CD4-positive, CD25-positive, alpha-beta regulatory T cell (primary cell): Measurements from ENCODE around the gene SLC51A. TPM values are rescaled to one million over a fixed set of nuclear protein-coding genes. Genes with fewer than 3 reads are reported as not detected.

ENCODE experiments used
- ATAC-seq, 2 donors: fragments of 150-1000 bp; cut with Tn5 transposase; one replicate each; pipeline ENCODE4 v1.10.0; 2021; ENCODE audit warnings: low read depth in 2 of 2, moderate number of reproducible peaks in 2 of 2, moderate library complexity in 1 of 2
- DNase-seq, 3 donors: peaks; one replicate each; pipeline versions ENCODE4 v3.0.0 to v3.0.0-alpha.2; 2012 to 2022; ENCODE audit warnings: mixed read lengths in 1 of 3
- H3K27ac ChIP-seq: one replicate; pipeline ENCODE4 v1.7.0; 2013; ENCODE audit warnings: mild to moderate bottlenecking, low read length; ENCODE audit not compliant: insufficient read depth, poor library complexity, severe bottlenecking
- H3K27me3 ChIP-seq: one replicate; pipeline ENCODE4 v1.7.0; 2013; ENCODE audit warnings: low read length; ENCODE audit not compliant: control insufficient read depth, insufficient read depth
- H3K36me3 ChIP-seq: one replicate; pipeline ENCODE4 v1.7.0; 2013; ENCODE audit warnings: mild to moderate bottlenecking, low read length, moderate library complexity; ENCODE audit not compliant: control insufficient read depth, insufficient read depth
- H3K4me1 ChIP-seq: 2 replicates; pipeline ENCODE4 v1.7.0; 2013; ENCODE audit warnings: mild to moderate bottlenecking, low read length; ENCODE audit not compliant: insufficient read depth, control insufficient read depth, poor library complexity, severe bottlenecking
- H3K4me3 ChIP-seq: one replicate; pipeline ENCODE4 v1.7.0; 2013; ENCODE audit warnings: low read depth, mild to moderate bottlenecking, low read length, moderate library complexity
- H3K9me3 ChIP-seq, 2 experiments: 1 replicate in 1 of 2; 2 replicates in 1 of 2; pipeline ENCODE4 v1.7.0; 2013; ENCODE audit warnings: low read length in 2 of 2, mild to moderate bottlenecking in 1 of 2, moderate library complexity in 1 of 2; ENCODE audit not compliant: control insufficient read depth in 2 of 2
- H3K27ac Mint-ChIP-seq, 3 donors: one replicate each; pipeline ENCODE4 v1.8.0; 2020 to 2022; ENCODE audit warnings: mild to moderate bottlenecking in 3 of 3, mixed read lengths in 3 of 3, moderate library complexity in 2 of 3
- H3K27me3 Mint-ChIP-seq: one replicate; pipeline ENCODE4 v1.8.0; 2022; ENCODE audit warnings: mild to moderate bottlenecking, mixed read lengths
- H3K36me3 Mint-ChIP-seq: one replicate; pipeline ENCODE4 v1.8.0; 2020; ENCODE audit warnings: mixed read lengths
- H3K4me1 Mint-ChIP-seq, 4 donors: one replicate each; pipeline ENCODE4 v1.8.0; 2020 to 2022; ENCODE audit warnings: mixed read lengths in 4 of 4, mild to moderate bottlenecking in 1 of 4
- H3K4me3 Mint-ChIP-seq, 4 donors: one replicate each; pipeline ENCODE4 v1.8.0; 2020 to 2022; ENCODE audit warnings: mild to moderate bottlenecking in 4 of 4, mixed read lengths in 4 of 4, moderate library complexity in 3 of 4
- H3K9me3 Mint-ChIP-seq, 7 donors: one replicate each; pipeline ENCODE4 v1.8.0; 2020 to 2022; ENCODE audit warnings: mixed read lengths in 7 of 7, mild to moderate bottlenecking in 3 of 7, moderate library complexity in 2 of 7
- polyA plus RNA-seq, 4 donors: library from polyadenylated mRNA; unstranded; fragments of 300-500 nt; fragmentation: Illumina TruSeq; gene quantifications; one replicate each; pipeline ENCODE4 v1.2.3, GENCODE V29; 2021
- total RNA-seq: library from RNA; stranded (reverse); gene quantifications from one replicate; pipeline ENCODE4 v1.2.3, GENCODE V29; 2022

The SLC51A gene
- total and polyA plus RNA-seq, 5 donors from 2014 or later: 0.38 to 2.2 (median 0.63) TPM; not detected in 1

- peak overlapping the region in 1 of 4 donors; percentile 77 for H3K4me3 Mint-ChIP-seq
- no peaks in the 10 kb centered on the region for H3K27me3 ChIP-seq
- H3K9me3 Mint-ChIP-seq: no peaks in the 10 kb centered on the region
- H3K9me3 ChIP-seq: no peaks in the 10 kb centered on the region
- no peak for DNase-seq
- peaks cover 0 to 43% (median 25%) of the 10 kb centered on the region in 4 donors for H3K4me1 Mint-ChIP-seq
- H3K36me3 Mint-ChIP-seq: no peaks in the 10 kb centered on the region
- peaks cover 46% of the 10 kb centered on the region for H3K4me1 ChIP-seq
- H3K27me3 Mint-ChIP-seq: no peaks in the 10 kb centered on the region
- peak overlapping the region in 2 of 3 donors; percentile 97 to 99 for H3K27ac Mint-ChIP-seq
- no peak for ATAC-seq
- peak overlapping the region; percentile 93 for H3K27ac ChIP-seq
- no peaks in the 10 kb centered on the region for H3K36me3 ChIP-seq
- H3K4me3 ChIP-seq: no peak overlapping the region
Observed at GRCh38 chr3:196193736-196194541, 22.4 kb upstream of the SLC51A start.

- DNase-seq: no peak
Observed at GRCh38 chr3:196194542-196194915, 21.8 kb upstream of the SLC51A start.

GRCh38 chr3:196195664-196196265 lies 20.6 kb upstream of the SLC51A start:
- Mint-ChIP-seq H3K36me3 (no peaks in the 10 kb centered on the region), H3K9me3 (no peaks in the 10 kb centered on the region), H3K4me1 (peaks cover 0 to 38% (median 24%) of the 10 kb centered on the region in 4 donors), H3K27me3 (no peaks in the 10 kb centered on the region), H3K4me3 (no peak overlapping the region), H3K27ac (no peak overlapping the region)
- peaks cover 46% of the 10 kb centered on the region for H3K4me1 ChIP-seq
- H3K9me3 ChIP-seq: no peaks in the 10 kb centered on the region
- no peak overlapping the region for H3K4me3 ChIP-seq
- no peaks in the 10 kb centered on the region for H3K27me3 ChIP-seq
- DNase-seq: no peak
- no peaks in the 10 kb centered on the region for H3K36me3 ChIP-seq
- peak overlapping the region; percentile 67 for H3K27ac ChIP-seq
- ATAC-seq: peak in 1 of 2 donors; percentile 23

More at GRCh38 chr3:196194542-196194915, 21.8 kb upstream of the SLC51A start:
- Mint-ChIP-seq H3K4me1 (peaks cover 0 to 42% (median 24%) of the 10 kb centered on the region in 4 donors), H3K9me3 (no peaks in the 10 kb centered on the region), H3K27ac (peak overlapping the region in 1 of 3 donors; percentile 66), H3K27me3 (no peaks in the 10 kb centered on the region), H3K36me3 (no peaks in the 10 kb centered on the region), H3K4me3 (no peak overlapping the region)
- ATAC-seq: no peak
- Histone ChIP-seq H3K27me3 (no peaks in the 10 kb centered on the region), H3K4me3 (no peak overlapping the region), H3K4me1 (peaks cover 46% of the 10 kb centered on the region), H3K36me3 (no peaks in the 10 kb centered on the region), H3K9me3 (no peaks in the 10 kb centered on the region), H3K27ac (no peak overlapping the region)

GRCh38 chr3:196197524-196197923 lies 18.8 kb upstream of the SLC51A start:
- Histone ChIP-seq H3K36me3 (no peaks in the 10 kb centered on the region), H3K27me3 (no peaks in the 10 kb centered on the region), H3K4me3 (no peak overlapping the region), H3K27ac (no peak overlapping the region), H3K4me1 (peaks cover 37% of the 10 kb centered on the region), H3K9me3 (no peaks in the 10 kb centered on the region)
- Mint-ChIP-seq H3K36me3 (no peaks in the 10 kb centered on the region), H3K27ac (no peak overlapping the region), H3K9me3 (no peaks in the 10 kb centered on the region), H3K4me1 (peaks cover 0 to 26% (median 15%) of the 10 kb centered on the region in 4 donors), H3K27me3 (no peaks in the 10 kb centered on the region), H3K4me3 (no peak overlapping the region)
- ATAC-seq (no peak), DNase-seq (no peak)

- Mint-ChIP-seq H3K27me3 (peaks cover 2% of the 10 kb centered on the region), H3K4me1 (peaks cover 0 to 19% (median 10%) of the 10 kb centered on the region in 4 donors), H3K27ac (no peak overlapping the region), H3K4me3 (no peak overlapping the region), H3K36me3 (no peaks in the 10 kb centered on the region), H3K9me3 (no peaks in the 10 kb centered on the region)
- Histone ChIP-seq H3K27me3 (no peaks in the 10 kb centered on the region), H3K4me1 (peaks cover 31% of the 10 kb centered on the region), H3K36me3 (no peaks in the 10 kb centered on the region), H3K27ac (no peak overlapping the region), H3K4me3 (no peak overlapping the region), H3K9me3 (no peaks in the 10 kb centered on the region)
- ATAC-seq: no peak
- DNase-seq: no peak
Observed at GRCh38 chr3:196198081-196198675, 18.2 kb upstream of the SLC51A start.

GRCh38 chr3:196198771-196199753 lies 17.3 kb upstream of the SLC51A start:
- Mint-ChIP-seq H3K4me3 (no peak overlapping the region), H3K27ac (no peak overlapping the region), H3K36me3 (no peaks in the 10 kb centered on the region)

GRCh38 chr3:196202516-196202970 lies 13.8 kb upstream of the SLC51A start:
- DNase-seq (no peak), ATAC-seq (peak in 1 of 2 donors; percentile 9)
- H3K36me3 ChIP-seq: no peaks in the 10 kb centered on the region
- peaks cover 6% of the 10 kb centered on the region for H3K4me1 ChIP-seq
- Mint-ChIP-seq H3K27me3 (peaks cover 8% of the 10 kb centered on the region), H3K4me3 (no peak overlapping the region), H3K4me1 (peaks cover 3 to 8% (median 6%) of the 10 kb centered on the region in 4 donors), H3K9me3 (peaks cover 0 to 2% (median 0%) of the 10 kb centered on the region in 7 donors), H3K36me3 (no peaks in the 10 kb centered on the region), H3K27ac (no peak overlapping the region)
- H3K27me3 ChIP-seq: no peaks in the 10 kb centered on the region
- no peak overlapping the region for H3K4me3 ChIP-seq
- no peaks in the 10 kb centered on the region for H3K9me3 ChIP-seq
- no peak overlapping the region for H3K27ac ChIP-seq

More at GRCh38 chr3:196198771-196199753, 17.3 kb upstream of the SLC51A start:
- Mint-ChIP-seq H3K4me1 (peaks cover 0 to 22% (median 8%) of the 10 kb centered on the region in 4 donors), H3K9me3 (no peaks in the 10 kb centered on the region), H3K27me3 (peaks cover 8% of the 10 kb centered on the region)
- H3K9me3 ChIP-seq: no peaks in the 10 kb centered on the region
- DNase-seq (no peak), ATAC-seq (no peak)
- no peaks in the 10 kb centered on the region for H3K27me3 ChIP-seq
- H3K36me3 ChIP-seq: no peaks in the 10 kb centered on the region
- H3K4me3 ChIP-seq: no peak overlapping the region
- H3K4me1 ChIP-seq: peaks cover 22% of the 10 kb centered on the region
- H3K27ac ChIP-seq: no peak overlapping the region
